GM21515 (cell line): ENCODE results near the gene RBP3.

ENCODE experiments used
- ATAC-seq: cut with Tn5 transposase; IDR thresholded peaks from one replicate; pipeline ENCODE4 v1.9.1; 2021; ENCODE audit not compliant: unreplicated experiment

The RBP3 gene

DNA sequence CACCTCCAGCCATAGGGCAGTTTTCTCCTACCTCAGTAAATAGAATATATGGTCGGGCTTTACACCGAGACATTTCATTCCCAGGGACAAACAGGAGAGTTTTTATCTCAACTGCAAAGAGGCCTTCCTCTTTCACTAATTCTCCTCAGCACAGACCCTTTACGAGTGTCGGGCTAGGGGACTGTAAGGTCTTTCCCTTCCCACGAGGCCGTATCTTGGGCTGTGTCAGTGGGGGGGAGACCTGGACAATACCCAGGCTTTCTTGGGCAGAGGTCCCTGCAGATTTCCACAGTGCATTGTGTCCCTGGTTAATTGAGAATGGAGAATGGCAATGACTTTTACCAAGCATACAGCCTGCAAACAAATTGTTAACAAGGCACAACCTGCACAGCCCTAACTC lies 49.1 kb downstream of the RBP3 start:
- ATAC-seq: no peak

GRCh38 chr10:47400251-47400650 lies 52.1 kb downstream of the RBP3 start:
- ATAC-seq: no peak

DNA sequence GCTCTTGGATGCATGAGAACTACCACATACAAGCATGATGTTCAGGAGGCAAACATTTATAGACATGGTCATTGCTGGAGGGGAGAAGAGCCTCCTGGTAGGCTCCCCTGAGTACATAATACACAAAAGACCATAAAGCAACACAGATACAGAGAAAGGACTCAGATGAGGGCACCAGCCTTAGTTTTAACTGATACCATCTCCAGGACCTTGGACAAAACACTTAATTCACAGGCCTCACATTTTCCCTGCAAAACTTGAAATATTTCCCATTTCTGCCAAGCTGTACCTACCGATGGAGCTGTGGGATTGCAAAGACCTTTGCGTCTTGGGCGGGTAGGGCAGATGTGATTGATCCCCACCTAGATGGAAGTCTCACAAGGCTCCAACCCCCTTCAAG lies 52.6 kb downstream of the RBP3 start:
- ATAC-seq: no peak

DNA sequence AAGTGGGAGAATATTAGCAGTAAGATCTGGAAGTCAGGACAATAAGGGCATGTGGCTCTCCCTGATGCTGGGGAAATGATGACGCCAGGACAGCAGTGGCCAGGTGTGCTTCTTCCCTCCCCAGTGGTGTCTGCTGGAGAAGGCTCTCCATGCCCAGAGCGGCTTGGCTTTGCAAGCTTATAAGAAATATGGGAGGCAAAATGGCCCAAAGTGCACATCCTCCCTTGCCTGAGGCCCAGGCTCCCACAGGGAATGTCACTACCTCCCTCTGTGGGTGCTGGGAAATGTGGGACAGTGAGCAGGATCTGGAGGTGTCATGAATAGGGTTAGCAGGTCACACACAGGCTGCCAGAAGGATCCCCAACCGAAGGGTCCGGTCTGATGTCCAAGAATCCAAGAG lies 53.0 kb downstream of the RBP3 start:
- ATAC-seq: no peak

GRCh38 chr10:47401874-47402640 lies 53.9 kb downstream of the RBP3 start:
- no peak for ATAC-seq

DNA sequence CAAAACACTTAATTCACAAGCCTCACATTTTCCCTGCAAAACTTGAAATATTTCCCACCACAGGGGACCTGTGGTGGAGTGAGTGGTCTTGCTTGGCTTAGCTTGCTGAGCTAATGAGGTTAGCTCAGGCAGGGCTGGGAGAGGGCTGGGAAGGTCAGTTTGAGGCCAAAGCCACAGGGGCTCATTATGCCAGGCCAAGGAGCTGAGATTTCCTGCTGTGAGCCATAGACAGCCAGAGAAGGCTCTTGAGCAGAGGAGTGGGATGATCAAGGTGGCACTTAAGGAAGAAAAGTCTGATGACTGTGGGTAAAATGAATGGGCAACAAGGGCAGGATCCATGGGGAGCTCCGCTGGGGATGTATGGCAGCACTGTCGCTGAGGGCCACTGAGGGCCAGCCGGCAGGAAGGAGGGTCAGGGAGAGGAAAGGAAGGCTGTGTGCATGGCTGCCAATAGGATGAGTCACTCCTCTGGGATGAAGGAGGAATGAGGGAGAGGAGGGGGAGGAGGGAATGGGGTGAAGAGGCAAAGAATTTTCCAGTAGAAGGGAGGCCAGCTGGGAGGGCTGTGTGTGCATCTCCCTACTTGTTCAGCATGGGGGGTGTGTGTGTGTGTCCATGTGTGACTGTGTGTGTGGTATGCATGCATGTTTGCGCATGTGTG lies 54.6 kb downstream of the RBP3 start:
- ATAC-seq: no peak

DNA sequence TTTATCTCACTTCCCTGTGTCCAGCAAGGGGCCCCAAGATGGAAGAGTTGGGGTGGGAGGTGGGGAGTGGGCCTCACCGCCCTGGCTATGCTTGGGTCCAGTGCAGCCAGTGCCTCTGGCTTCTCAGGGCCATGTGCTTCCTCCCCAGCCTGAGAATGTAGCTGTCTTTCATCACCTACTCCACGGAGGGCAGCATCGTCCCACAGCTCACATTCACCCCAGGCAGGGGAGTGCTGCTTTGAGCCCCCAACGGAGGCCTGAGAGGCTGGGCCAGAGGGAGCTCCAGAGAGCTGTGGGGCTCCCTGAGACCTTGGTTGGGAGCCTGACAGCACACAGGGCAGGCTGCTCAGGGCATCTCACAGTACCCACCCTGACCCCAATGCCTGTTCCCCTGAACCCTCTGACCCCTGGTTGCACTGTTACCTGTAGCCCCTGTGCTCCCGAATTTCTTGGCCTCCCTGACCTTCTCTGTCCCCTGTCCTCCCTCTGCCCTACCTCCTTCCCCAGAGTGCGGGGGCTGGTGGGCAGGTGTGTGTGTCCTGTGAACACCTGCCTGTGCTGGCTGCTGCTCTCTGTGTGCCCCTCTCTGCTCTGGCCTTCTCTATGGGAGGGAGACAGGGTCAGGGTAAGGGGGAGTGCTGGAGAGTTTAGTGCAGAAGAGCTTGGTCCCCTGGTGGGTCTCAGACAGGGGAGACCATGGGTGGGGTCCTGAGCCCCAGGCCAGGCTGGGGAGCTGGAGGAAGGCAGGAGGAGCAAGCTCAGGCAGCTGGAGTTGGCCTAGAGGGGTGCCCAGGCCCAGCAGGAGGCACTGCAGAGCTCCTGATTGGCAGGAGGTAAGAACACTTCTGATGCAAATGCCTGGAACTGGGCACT lies 55.5 kb downstream of the RBP3 start:
- no peak for ATAC-seq

- no peak for ATAC-seq
Observed at GRCh38 chr10:47404446-47404845, 56.3 kb downstream of the RBP3 start.

DNA sequence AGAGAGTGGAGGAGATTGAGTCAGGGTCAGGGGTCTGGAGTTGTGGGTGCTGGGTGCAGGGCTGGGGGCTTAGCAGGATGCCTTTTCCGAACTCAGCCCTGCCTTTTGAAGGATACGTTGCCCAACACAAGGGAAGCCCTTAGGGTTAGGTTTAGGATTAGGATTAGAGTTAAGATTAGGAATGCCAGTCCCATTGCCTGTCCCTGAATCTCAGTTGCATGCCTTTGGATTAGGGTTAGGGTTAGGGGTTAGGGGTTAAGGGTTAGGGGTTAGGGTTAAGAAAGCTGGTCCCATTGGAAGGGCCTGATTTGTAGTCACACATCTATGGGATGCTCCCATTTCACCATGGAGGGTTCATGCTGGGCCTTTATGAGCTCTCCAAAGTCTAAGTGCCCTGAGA lies 56.8 kb downstream of the RBP3 start:
- no peak for ATAC-seq

- ATAC-seq: no peak
Observed at GRCh38 chr10:47405857-47406547, 57.8 kb downstream of the RBP3 start.

- ATAC-seq: no peak
Observed at GRCh38 chr10:47406548-47406869, 58.3 kb downstream of the RBP3 start.

- ATAC-seq: no peak
Observed at GRCh38 chr10:47406870-47407691, 58.9 kb downstream of the RBP3 start.
